A549 (cell line): ENCODE results near the gene GSAP. TPM values are rescaled to one million over a fixed set of nuclear protein-coding genes. Genes with fewer than 3 reads are reported as not detected.

Experiments
- ATAC-seq, 2 experiments: fragments of 200-7000 bp in 1 of 2; fragments of >200 bp in 1 of 2; cut with Nextera tagmentation in 1 of 2; cut with Tn5 transposase in 1 of 2; 3 replicates each; pipeline versions ENCODE4 v1.8.0 to v1.9.1; 2018 to 2020; ENCODE audit warnings: mild to moderate bottlenecking in 1 of 2, moderate library complexity in 1 of 2
- CTCF ChIA-PET: fragments of 300-600 bp; sonication (Branson Sonifier 250); formaldehyde crosslinking; extraction: SDS; loops from one replicate; lab custom pipeline; 2021; ENCODE audit warnings: antibody characterized with exemption, inconsistent platforms; lab: Yijun Ruan, JAX
- POLR2A ChIA-PET: fragments of 350-600 bp; formaldehyde crosslinking; extraction: SDS; loops from one replicate; lab custom pipeline; 2021; ENCODE audit warnings: antibody characterized with exemption, inconsistent platforms; lab: Yijun Ruan, JAX
- DNase-seq, 2 experiments: peaks; one replicate each; pipeline versions ENCODE4 v3.0.0 to v3.0.0-alpha.2; 2011 to 2016; ENCODE audit warnings: low read depth in 1 of 2, low spot score in 1 of 2
- FAIRE-seq: peaks from 2 replicates; lab custom pipeline; 2011; peaks lifted over from hg19 to GRCh38; lab: Jason Lieb, UNC
- H3K27ac ChIP-seq, 2 experiments: fragments of >200 bp; sonication (Bioruptor Twin); formaldehyde crosslinking; 3 replicates each; pipeline ENCODE4 v1.5.1; 2016 to 2017
- H3K4me1 ChIP-seq: fragments of >200 bp; sonication (Bioruptor Twin); formaldehyde crosslinking; 3 replicates; pipeline ENCODE4 v1.6.1; 2016
- H3K4me2 ChIP-seq: fragments of >200 bp; sonication (Bioruptor Twin); formaldehyde crosslinking; 3 replicates; pipeline ENCODE4 v1.6.1; 2016
- H3K4me3 ChIP-seq: fragments of >200 bp; sonication (Bioruptor Twin); formaldehyde crosslinking; 3 replicates; pipeline ENCODE4 v1.5.1; 2016
- H3K9me3 ChIP-seq: fragments of >200 bp; sonication (Bioruptor Twin); formaldehyde crosslinking; 3 replicates; pipeline ENCODE4 v1.6.1; 2016
- BHLHE40 ChIP-seq: IDR thresholded peaks from 2 replicates; pipeline ENCODE4 v1.6.1; 2012; ENCODE audit warnings: low read depth, low read length, inconsistent platforms
- CBX2 ChIP-seq: fragments of 200-600 bp; sonication (generic); IDR thresholded peaks from 2 replicates; pipeline ENCODE4 v1.6.1; 2016; ENCODE audit warnings: low read depth, mild to moderate bottlenecking, borderline replicate concordance
- CBX8 ChIP-seq: fragments of 200-600 bp; sonication (generic); IDR thresholded peaks from 2 replicates; pipeline ENCODE4 v1.6.1; 2016
- CEBPB ChIP-seq, 2 experiments: fragments of >200 bp in 1 of 2; sonication (Bioruptor Twin) in 1 of 2; formaldehyde crosslinking in 1 of 2; IDR thresholded peaks; 2 replicates each; pipeline ENCODE4 v1.6.1; 2012 to 2016
- GATA3 ChIP-seq: IDR thresholded peaks from 2 replicates; pipeline ENCODE4 v1.6.1; 2012; ENCODE audit warnings: borderline replicate concordance
- HEYL ChIP-seq: fragments of 250-450 bp; sonication (Bioruptor Pico); IDR thresholded peaks from 2 replicates; pipeline ENCODE4 v1.8.0; 2021; ENCODE audit warnings: mild to moderate bottlenecking, moderate library complexity
- JUN ChIP-seq, 2 experiments: fragments of >200 bp; sonication (Bioruptor Twin); formaldehyde crosslinking; IDR thresholded peaks; 2 replicates in 1 of 2; 3 replicates in 1 of 2; pipeline ENCODE4 v1.6.1; 2016 to 2017
- MAFK ChIP-seq: fragments of 450-650 bp; IDR thresholded peaks from 2 replicates; pipeline ENCODE4 v1.6.1; 2014; ENCODE audit not compliant: partially characterized antibody
- MAZ ChIP-seq: fragments of 150-350 bp; IDR thresholded peaks from 2 replicates; pipeline ENCODE4 v1.6.1; 2014; ENCODE audit warnings: antibody characterized with exemption, low read depth, low read length, borderline replicate concordance
- MYC ChIP-seq: IDR thresholded peaks from 2 replicates; pipeline ENCODE4 v1.6.1; 2012; ENCODE audit warnings: mild to moderate bottlenecking, inconsistent platforms, low read length, improper control_type of control experiment, borderline replicate concordance
- NFE2L2 ChIP-seq: fragments of 150-350 bp; conservative IDR thresholded peaks from 2 replicates; pipeline ENCODE4 v1.6.1; 2014; ENCODE audit warnings: low read length
- NR3C1 ChIP-seq: fragments of >200 bp; sonication (Bioruptor Twin); formaldehyde crosslinking; IDR thresholded peaks from 3 replicates; pipeline ENCODE4 v1.6.1; 2017
- POLR2A ChIP-seq: IDR thresholded peaks from 2 replicates; pipeline ENCODE4 v1.6.1; 2012; ENCODE audit warnings: mild to moderate bottlenecking, low read length
- RAD21 ChIP-seq, 2 experiments: fragments of >200 bp in 1 of 2; sonication (Bioruptor Twin) in 1 of 2; formaldehyde crosslinking in 1 of 2; IDR thresholded peaks in 1 of 2; conservative IDR thresholded peaks in 1 of 2; 2 replicates in 1 of 2; 3 replicates in 1 of 2; pipeline ENCODE4 v1.6.1; 2012 to 2018; ENCODE audit warnings: inconsistent platforms in 1 of 2
- RARB ChIP-seq: fragments of 250-450 bp; sonication (Bioruptor Pico); IDR thresholded peaks from 2 replicates; pipeline ENCODE4 v1.8.0; 2021; ENCODE audit warnings: mild to moderate bottlenecking, moderate library complexity
- TP53 ChIP-seq: fragments of 250-450 bp; sonication (Bioruptor Pico); IDR thresholded peaks from 2 replicates; pipeline ENCODE4 v1.5.0; 2021; ENCODE audit warnings: mild to moderate bottlenecking, moderate library complexity
- USF2 ChIP-seq: fragments of 450-650 bp; IDR thresholded peaks from 2 replicates; pipeline ENCODE4 v1.6.1; 2014; ENCODE audit warnings: antibody characterized with exemption
- ZC3H11A ChIP-seq: fragments of 450-650 bp; IDR thresholded peaks from 2 replicates; pipeline ENCODE4 v1.6.1; 2014; ENCODE audit warnings: antibody characterized with exemption, mild to moderate bottlenecking
- ZFP36 ChIP-seq: fragments of 450-650 bp; IDR thresholded peaks from 2 replicates; pipeline ENCODE4 v1.6.1; 2014; ENCODE audit warnings: borderline replicate concordance; ENCODE audit not compliant: partially characterized antibody
- ZSCAN20 ChIP-seq: fragments of 250-450 bp; sonication (Bioruptor Pico); IDR thresholded peaks from 2 replicates; pipeline ENCODE4 v1.8.0; 2022; ENCODE audit warnings: mild to moderate bottlenecking, moderate library complexity
- WGBS: methylation state at CpG from one replicate; pipeline ENCODE4 v1.1.6; 2017; ENCODE audit errors: missing lambda C conversion rate; 5-methylcytosine and 5-hydroxymethylcytosine counted together
- polyA plus RNA-seq, 4 experiments: library from polyadenylated mRNA; depleted of rRNA in 3 of 4; stranded (reverse); fragments of >200 nt; fragmentation: RNase III in 1 of 4; extraction: RNeasy Plus Mini Kit Qiagen cat#74134 plus additional on column Dnase treatment in 1 of 4; gene quantifications; 2 replicates in 3 of 4; 3 replicates in 1 of 4; pipeline ENCODE4 v1.2.3, GENCODE V29; 2011 to 2017
- TF ChIP-seq, protein P1 (sequence below): IDR thresholded peaks from 2 replicates; pipeline ENCODE4 v1.6.1; 2012
- TF ChIP-seq, protein P2 (sequence below): fragments of 250-450 bp; sonication (Bioruptor Pico); IDR thresholded peaks from 2 replicates; pipeline ENCODE4 v1.5.0; 2020; ENCODE audit warnings: low read depth, mild to moderate bottlenecking, moderate library complexity

GSAP gene
- polyA plus RNA-seq, 2 of the 4 experiments (the other 2 are of a cell fraction), result 4.1 to 18.6 TPM

DNA sequence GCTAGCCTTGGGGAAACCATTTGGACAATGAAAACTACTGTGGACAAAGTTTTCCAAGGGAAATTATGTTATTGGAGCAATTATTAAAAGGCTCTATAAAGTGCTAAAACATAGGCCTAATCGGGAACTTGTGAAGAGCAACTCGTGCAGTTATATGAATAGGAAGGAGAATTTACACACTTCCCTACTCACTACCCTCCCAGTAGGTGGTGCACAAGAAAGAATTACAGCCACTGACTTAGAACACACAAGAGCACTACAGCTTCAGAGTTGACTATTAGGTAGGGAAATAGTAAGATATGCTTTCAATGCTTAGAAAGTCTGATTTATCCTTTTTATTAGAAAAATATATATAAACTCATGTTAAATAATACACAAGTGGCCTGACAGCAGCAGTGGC is 47.2 kb downstream of the GSAP start:
- ATAC-seq (peak in 1 of 2 experiments; percentile 63; a peak in 2 of 6 replicates), FAIRE-seq (no peak), DNase-seq (peak in 1 of 2 experiments; percentile 36)
- Histone ChIP-seq H3K27ac (no peak overlapping the region), H3K4me2 (no peak overlapping the region), H3K4me3 (no peak overlapping the region), H3K9me3 (peaks cover 10% of the 10 kb centered on the region; the same call in 2 of the 3 replicates), H3K4me1 (no peaks in the 10 kb centered on the region)
- POLR2A ChIA-PET, result no interaction called here
- peak in 1 of 2 experiments; percentile 23; a peak in 1 of 5 replicates for TF ChIP-seq RAD21 (conservative IDR thresholded peaks at IDR 0.05 in 1 of 2, IDR thresholded peaks at IDR 0.05 in 1 of 2)
- no peak for TF ChIP-seq NR3C1
- 63% methylated on average over 2 of the region's 2 CpGs for WGBS
- CTCF ChIA-PET, result interaction anchor here (1.7 kb wide), 1 partner anchor 70 kb away, joined by 3 read pairs; no protein-coding TSS in a partner anchor

- no peak for DNase-seq
- H3K9me3 ChIP-seq, result peaks cover 10% of the 10 kb centered on the region; the same call in 2 of the 3 replicates
- H3K4me2 ChIP-seq, result no peak overlapping the region
- no peak overlapping the region for H3K4me3 ChIP-seq
- CTCF ChIA-PET, result interaction anchor here (0.7 to 1.2 kb wide), 4 partner anchors 11 to 183 kb away, joined by 3 read pairs; no protein-coding TSS in a partner anchor
- 87% methylated on average over 4 of the region's 4 CpGs for WGBS
- ATAC-seq, result no peak
- POLR2A ChIA-PET, result no interaction called here
- no peaks in the 10 kb centered on the region for H3K4me1 ChIP-seq
- H3K27ac ChIP-seq, result no peak overlapping the region
- FAIRE-seq, result no peak
- TF ChIP-seq ZSCAN20 (CRISPR knock-in tag) (no peak), GATA3 (no peak), MYC (no peak), BHLHE40 (no peak), HEYL (CRISPR knock-in tag) (no peak), ZC3H11A (no peak), JUN (IDR thresholded peaks at IDR 0.05) (no peak), POLR2A (no peak), CEBPB (IDR thresholded peaks at IDR 0.05) (no peak), USF2 (no peak), ZFP36 (no peak), MAFK (no peak)
- TF ChIP-seq, protein P1, sequence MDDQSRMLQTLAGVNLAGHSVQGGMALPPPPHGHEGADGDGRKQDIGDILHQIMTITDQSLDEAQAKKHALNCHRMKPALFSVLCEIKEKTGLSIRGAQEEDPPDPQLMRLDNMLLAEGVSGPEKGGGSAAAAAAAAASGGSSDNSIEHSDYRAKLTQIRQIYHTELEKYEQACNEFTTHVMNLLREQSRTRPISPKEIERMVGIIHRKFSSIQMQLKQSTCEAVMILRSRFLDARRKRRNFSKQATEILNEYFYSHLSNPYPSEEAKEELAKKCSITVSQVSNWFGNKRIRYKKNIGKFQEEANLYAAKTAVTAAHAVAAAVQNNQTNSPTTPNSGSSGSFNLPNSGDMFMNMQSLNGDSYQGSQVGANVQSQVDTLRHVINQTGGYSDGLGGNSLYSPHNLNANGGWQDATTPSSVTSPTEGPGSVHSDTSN, result no peak
- TF ChIP-seq, protein P2, sequence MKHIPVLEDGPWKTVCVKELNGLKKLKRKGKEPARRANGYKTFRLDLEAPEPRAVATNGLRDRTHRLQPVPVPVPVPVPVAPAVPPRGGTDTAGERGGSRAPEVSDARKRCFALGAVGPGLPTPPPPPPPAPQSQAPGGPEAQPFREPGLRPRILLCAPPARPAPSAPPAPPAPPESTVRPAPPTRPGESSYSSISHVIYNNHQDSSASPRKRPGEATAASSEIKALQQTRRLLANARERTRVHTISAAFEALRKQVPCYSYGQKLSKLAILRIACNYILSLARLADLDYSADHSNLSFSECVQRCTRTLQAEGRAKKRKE (CRISPR knock-in tag), result no peak
These were observed 48.2 kb downstream of the GSAP start for GRCh38 chr7:77367976-77368375.

DNA sequence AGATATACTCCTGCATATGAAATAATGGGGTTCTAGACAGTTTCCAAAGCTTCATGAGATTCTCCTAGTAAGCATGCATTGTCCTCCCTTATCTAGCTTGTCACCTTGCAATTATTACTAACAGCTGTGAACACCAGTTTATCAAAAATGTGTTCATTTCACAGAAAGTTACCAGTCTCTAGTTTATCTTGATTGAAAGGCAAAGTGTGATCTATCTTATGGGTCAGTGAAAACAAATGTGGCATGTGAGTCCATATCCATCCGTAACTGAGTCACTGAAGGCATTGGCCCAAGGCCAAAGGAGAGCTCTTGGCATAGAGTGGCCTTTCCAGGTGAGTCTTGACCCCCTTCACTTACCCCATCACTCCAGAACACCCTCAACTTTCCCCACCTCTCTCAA is 53.2 kb downstream of the GSAP start:
- Histone ChIP-seq H3K4me1 (peaks cover 18% of the 10 kb centered on the region), H3K9me3 (peaks cover 10% of the 10 kb centered on the region; the same call in 2 of the 3 replicates), H3K4me3 (no peak overlapping the region), H3K27ac (no peak overlapping the region), H3K4me2 (no peak overlapping the region)
- FAIRE-seq, result no peak
- TF ChIP-seq CBX8 (no peak), TP53 (CRISPR knock-in tag) (no peak), CBX2 (no peak), MAZ (no peak), NFE2L2 (no peak), RARB (CRISPR knock-in tag) (no peak)
- ChIA-PET CTCF (no interaction called here), POLR2A (no interaction called here)
- 73% methylated on average over 1 of the region's 1 CpG for WGBS
- DNase-seq, result no peak
- ATAC-seq, result no peak
